GM12873 (cell line): ENCODE measurements around the gene ITSN1.

Experiments used
- TF ChIP-seq, protein P1 (sequence below): IDR thresholded peaks from 2 replicates; pipeline ENCODE4 v1.5.1; 2012; ENCODE audit warnings: low read depth, mild to moderate bottlenecking, moderate library complexity, low read length, control low read depth; ENCODE audit not compliant: insufficient read depth; ENCODE audit errors: missing control alignments

ITSN1 gene

DNA sequence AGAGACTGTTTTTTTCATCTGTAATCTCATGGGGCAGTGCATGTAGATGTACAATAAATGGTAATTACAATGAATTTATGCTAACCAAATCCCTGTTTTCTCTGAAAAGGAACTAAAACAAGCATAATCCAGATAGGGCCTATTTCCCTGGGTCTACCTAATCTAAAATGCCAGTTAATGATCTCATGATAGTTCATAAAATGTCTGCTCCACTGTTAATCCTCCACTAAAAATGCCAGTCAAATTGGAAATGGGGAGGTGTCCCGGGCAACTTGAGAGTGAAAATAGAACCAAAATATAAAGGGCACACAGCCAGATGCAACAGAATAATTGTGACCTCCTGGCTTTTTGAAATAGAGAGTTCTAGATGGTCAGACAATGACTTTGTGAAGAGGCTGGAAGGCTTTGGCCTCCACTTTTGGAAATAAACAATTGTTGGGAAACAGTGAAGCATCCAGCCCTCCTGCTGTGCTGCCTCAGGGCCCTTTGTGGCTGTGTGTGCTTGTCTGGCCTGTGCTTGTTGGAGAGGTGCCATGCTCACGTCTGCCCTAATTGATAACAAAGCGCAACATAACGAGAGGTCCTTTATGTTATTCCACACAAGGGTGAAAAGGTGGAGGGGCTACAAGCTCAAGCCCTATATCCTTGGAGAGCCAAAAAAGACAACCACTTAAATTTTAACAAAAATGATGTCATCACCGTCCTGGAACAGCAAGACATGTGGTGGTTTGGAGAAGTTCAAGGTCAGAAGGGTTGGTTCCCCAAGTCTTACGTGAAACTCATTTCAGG is 175.6 kb downstream of the ITSN1 start:
- TF ChIP-seq, protein P1, sequence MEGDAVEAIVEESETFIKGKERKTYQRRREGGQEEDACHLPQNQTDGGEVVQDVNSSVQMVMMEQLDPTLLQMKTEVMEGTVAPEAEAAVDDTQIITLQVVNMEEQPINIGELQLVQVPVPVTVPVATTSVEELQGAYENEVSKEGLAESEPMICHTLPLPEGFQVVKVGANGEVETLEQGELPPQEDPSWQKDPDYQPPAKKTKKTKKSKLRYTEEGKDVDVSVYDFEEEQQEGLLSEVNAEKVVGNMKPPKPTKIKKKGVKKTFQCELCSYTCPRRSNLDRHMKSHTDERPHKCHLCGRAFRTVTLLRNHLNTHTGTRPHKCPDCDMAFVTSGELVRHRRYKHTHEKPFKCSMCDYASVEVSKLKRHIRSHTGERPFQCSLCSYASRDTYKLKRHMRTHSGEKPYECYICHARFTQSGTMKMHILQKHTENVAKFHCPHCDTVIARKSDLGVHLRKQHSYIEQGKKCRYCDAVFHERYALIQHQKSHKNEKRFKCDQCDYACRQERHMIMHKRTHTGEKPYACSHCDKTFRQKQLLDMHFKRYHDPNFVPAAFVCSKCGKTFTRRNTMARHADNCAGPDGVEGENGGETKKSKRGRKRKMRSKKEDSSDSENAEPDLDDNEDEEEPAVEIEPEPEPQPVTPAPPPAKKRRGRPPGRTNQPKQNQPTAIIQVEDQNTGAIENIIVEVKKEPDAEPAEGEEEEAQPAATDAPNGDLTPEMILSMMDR: no peak

DNA sequence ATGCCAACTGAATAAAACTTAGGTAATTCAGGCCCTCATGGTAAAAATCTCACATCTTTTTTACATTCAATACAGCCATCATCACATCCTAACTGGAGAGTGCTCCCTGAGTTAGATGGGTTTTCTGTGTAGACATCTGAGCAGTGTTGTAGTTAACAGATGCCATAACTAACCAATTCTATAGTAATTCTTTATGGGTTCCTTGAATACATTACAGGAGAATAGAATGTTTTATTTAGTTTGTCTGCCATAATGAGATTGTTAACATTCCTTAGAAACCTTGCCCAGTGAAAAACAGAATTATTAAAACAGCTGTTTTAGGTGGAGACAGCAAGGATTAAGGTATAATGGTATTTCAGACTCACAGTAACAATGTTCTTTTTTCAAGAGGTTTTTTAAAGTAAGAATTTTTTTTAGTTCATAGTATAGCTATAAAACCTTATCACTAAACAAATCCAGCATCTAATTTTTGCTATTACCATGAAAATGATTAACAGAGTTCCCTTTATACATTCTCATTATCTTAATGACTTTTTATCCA is 178.0 kb downstream of the ITSN1 start:
- TF ChIP-seq, protein P1: no peak

DNA sequence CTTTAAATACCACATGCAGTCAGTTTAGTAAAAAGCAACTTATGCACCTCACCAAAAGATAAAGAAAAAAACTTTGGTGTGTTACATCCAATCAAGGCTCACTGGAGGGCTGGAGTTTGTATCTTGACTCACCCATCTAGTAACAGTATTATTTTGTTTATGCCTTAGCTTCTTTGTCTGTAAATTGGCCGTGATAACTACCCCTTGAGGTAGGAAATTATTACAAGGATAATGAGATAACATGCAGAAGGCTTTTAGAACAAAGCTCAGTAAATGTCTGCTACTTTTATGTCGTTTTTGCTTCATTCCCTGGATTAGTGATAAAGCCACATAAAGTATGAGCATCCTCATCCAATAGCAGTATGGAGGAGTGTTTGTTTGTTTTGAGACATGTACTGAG is 178.5 kb downstream of the ITSN1 start:
- TF ChIP-seq, protein P1: no peak

DNA sequence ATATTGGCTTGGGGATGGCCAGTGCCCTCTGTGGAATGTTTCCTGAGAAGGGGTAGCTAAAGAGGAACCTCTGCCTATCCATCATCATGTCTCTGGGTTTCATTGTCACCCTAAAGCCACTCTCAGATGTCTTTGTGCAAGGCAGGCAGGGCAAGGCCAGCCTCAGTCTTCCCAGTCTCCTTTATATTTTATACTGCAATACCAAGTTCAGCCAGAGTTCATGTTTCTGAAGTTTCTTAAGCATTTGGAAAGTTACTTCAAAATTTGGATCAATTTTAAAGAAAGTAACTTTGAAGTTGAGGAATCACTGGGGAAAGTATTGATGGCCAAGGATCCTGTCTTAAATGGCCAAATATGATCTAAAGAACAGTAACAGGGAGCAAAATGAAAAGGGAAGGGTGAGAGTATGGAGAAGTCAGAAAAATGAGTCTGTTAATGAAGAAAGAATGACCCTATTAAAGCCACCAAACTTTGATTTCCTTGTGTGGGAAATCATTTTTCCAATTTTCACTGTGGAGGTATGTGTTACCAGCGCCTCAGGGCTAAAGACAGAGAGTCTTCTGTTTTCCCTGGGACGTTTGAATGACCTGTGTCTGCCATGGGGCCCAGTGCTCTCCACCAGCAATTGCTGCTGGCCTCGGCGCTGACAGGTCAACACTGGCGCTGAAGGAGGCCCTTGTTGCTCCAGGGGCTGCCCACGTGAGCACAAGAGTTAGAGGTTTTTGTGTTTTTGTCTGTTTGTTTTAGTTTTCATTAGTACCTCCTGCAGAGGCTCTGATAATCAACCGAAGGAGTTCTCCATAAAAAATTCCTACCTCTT is 179.4 kb downstream of the ITSN1 start:
- TF ChIP-seq, protein P1: no peak

DNA sequence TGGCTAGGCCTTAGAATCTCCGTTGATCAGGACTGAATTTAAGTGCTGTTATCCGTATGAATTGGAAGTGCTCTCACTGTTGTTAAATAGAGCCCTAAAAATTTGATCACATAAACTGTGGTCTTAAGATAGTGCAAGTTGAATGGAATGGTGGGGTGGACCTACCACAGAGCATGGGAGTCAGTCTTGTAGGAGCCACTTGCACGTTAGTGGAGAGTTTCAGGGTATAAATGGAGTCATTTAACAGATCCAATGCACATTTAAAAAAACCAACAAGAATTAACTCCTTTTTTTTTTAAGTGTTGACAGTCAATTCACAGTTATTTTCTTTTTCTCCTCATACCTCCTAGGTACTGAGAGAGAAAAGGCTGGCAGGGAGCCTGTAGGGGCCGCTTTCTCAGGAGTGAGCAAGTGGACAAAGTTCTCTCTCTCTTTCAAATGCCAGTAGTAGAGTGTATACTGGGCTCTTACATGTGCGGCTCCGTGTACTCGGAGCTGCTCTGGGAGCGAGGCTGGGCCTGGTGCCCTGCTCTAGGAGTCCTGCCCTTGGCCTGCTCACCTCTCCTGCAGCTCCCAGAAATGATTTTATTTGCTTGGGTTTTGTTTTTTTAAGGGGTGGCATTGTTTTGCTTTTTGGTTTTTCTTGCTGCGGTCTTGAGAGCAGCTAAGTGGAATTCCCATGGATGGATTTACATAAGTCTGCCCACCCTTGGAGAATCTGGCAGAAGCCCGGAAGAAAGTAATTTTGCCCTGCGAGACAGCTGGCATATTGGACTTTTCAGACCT is 182.0 kb downstream of the ITSN1 start:
- TF ChIP-seq, protein P1: no peak

DNA sequence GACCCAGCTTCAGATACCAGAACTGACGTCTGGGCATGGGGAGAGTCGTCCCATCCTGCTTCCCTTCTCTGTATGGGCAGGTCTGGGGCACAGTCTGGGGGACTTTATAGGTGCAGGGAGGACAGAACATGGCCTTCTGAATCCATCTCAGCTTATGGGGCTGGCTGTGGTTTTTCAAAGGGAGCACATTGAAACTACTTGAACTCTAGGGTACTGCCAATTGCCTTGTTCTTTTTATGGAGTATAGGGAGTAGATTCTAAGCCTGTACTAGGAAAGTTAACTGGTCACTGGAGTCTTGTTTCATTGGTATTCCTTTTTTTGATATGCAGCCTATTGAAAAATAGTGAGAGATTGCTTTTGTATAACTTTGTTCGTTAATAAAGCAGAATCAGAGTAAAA is 183.1 kb downstream of the ITSN1 start:
- TF ChIP-seq, protein P1: no peak
